Ureter (tissue), 1 donor: Measurements from ENCODE around the gene EFS. TPM values are rescaled to one million over a fixed set of nuclear protein-coding genes. Genes with fewer than 3 reads are reported as not detected.
"Not testable (repeated sequence)": the region's sequence is repeated elsewhere in the genome, so short reads cannot be mapped to it uniquely, and the experiment has no call there.

Source experiments
- DNase-seq: peaks from one replicate; pipeline ENCODE4 v3.0.0-alpha.2; 2020; ENCODE audit warnings: low spot score
- total RNA-seq: library from RNA; stranded (reverse); gene quantifications from one replicate; pipeline ENCODE4 v1.2.4, GENCODE V29; 2023
- donor health status: DM: yes; HTN: yes; CAD: no.

EFS gene
- total RNA-seq, 1 donor from 2014 or later: 25.7 TPM

DNA sequence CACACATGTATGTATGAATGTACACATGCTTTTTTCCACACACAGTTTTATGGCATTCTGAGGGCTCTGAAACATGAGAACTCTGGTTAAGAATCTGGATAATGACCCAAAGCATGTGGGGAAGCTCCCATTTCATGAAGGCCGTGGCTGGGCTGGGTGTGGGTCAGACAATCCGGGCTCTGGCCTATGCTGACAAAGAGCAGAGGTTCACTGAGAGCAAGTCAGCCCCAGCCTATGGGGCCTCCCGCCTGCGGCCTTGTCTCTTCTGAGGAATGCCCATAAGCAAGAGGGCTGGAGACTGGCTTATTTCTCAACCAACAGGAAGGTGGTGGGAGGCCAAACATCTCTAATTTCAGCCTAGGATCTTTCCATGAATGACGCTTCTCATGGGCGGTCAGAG is 34.6 kb upstream of the EFS start:
- DNase-seq: no peak

DNA sequence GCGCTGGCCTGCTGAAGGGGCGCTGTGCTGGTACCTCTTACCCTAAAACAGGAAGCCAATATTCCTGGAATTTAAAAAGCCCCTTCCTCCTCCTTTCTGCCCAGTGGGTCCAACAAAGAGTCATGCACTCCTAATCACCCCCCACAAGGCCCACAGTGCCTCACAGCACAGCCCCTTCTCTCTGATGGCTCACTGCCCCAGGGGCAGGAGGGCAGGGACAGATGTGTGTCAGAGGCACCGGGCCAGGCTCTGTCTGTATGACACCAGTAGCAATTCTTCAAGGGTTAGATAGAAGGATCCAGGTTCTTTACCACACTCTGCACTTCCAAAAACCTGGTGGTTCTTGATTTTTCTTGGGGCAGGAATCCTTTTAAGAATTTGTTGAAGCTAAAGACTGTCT is 34.2 kb upstream of the EFS start:
- DNase-seq: no peak

- no peak for DNase-seq
Observed at GRCh38 chr14:23398348-23398747, 33.4 kb upstream of the EFS start.

- no peak for DNase-seq
Observed at GRCh38 chr14:23396781-23397407, 31.9 kb upstream of the EFS start.

GRCh38 chr14:23396126-23396525 is 31.2 kb upstream of the EFS start:
- no peak for DNase-seq

GRCh38 chr14:23392613-23393012 is 27.6 kb upstream of the EFS start:
- DNase-seq: no peak

- not testable (repeated sequence) for DNase-seq
Observed at GRCh38 chr14:23389871-23390270, 24.9 kb upstream of the EFS start.

GRCh38 chr14:23389396-23389795 is 24.4 kb upstream of the EFS start:
- DNase-seq: no peak

DNA sequence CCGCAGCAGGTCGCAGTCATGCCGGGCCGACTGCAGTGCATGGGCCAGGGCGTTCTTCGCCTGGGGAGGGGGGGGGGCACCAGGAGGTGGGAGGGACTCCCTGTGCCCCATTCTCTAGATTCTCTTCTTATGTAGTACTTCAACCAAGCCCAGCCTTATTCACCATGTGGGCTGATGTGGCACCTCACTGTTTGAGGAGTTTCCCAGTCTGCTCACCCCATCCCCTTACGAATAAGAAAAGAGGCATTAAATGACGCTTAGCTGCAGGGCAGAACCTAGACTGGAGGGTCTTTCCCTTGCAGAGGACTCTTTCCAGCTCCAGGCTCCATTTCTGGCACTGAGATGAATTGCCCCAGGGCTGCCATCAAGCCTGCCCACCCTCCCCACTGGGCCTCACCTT is 24.0 kb upstream of the EFS start:
- DNase-seq: no peak

- no peak for DNase-seq
Observed at GRCh38 chr14:23387916-23388882, 23.2 kb upstream of the EFS start.

DNA sequence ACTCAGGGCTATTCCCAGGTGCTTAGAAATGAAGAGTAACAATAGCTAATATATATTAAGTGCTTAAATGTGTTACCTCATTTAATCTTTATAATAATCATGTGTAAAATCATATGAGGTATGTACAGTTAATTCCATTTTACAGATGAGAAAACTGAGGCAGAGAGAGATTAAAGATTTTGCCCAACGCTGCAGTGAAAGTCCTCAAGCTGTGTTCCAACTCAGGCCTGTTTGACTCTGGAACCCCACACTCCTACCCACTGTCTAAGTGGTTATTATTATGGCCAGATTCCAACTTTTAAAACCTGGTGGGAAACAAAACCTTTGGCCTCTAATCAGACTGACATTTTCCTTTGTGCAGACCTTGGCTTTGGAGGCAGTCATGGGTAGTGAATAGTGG is 22.0 kb upstream of the EFS start:
- DNase-seq: no peak

DNA sequence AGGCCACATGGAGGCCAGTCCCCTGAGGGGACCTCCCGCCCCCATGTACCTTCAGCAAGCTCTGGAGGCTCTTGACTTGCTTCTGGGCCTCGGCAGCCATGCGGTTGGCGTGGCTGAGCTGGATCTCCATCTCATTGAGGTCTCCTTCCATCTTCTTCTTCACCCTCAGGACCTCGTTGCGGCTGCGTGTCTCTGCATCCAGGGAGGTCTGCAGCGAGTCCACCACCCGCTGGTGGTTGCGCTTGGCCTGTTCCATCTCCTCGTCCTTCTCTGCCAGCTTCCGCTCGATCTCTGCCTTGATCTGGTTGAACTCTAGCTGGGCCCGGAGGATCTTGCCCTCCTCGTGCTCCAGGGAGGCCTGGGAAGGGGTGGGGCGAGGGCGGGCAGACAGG is 21.3 kb upstream of the EFS start:
- DNase-seq: not testable (repeated sequence)

- no peak for DNase-seq
Observed at GRCh38 chr14:23385642-23386265, 20.8 kb upstream of the EFS start.

DNA sequence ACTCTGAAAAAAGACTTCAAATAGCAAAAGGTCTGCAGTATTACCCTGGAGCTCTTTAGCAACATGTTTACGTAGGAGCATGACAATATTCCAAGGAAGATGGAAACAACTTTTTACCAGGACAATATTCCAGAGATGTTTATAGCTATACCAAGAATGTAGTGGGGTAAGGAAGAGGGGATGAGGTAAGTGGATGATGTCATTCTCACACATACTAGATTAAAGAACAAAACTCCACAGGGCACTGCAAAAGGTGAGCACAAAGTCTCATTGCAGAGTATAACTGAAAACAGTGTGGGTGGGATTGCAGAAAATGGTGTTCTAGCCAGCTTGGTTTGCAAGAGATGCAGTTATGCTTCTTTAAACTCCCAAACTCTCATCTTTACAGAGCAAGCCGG is 20.3 kb upstream of the EFS start:
- no peak for DNase-seq

- no peak for DNase-seq
Observed at GRCh38 chr14:23384364-23385080, 19.6 kb upstream of the EFS start.

DNA sequence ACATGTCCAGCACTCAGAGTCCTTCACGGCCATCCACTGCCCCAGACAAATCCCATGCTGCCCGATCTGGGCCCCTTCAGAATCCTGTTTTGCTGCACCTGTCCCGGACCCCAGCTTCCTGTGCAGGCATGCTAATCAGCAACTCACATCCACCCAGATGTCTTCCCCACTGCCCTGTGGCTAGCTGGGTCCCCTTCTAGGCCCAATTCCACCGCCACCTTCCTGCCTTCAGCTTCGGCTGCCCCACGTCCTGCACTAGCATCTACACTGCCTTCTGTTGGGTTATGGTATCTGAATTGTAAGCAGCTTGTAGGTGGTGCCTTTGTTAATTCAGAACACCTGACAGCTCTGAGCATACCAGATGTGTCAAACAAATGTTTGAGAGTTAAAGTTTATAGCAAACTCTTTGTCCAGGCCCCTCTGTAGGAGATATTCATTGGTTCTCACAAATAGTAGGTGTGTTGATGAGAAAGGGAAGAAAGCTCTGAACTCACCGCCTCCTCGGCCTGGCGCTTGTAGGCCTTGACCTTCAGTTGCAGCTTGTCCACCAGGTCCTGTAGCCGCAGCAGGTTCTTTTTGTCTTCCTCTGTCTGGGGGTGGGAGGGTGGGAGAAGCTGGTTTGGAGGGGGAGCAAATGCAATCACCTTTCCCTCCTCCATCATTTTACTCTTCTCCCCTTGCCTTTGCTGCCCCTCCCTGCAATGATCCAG is 17.9 kb upstream of the EFS start:
- DNase-seq: no peak

GRCh38 chr14:23382276-23382675 is 17.3 kb upstream of the EFS start:
- DNase-seq: no peak

GRCh38 chr14:23381871-23382270 is 16.9 kb upstream of the EFS start:
- no peak for DNase-seq

GRCh38 chr14:23380976-23381375 is 16.0 kb upstream of the EFS start:
- no peak for DNase-seq

- no peak for DNase-seq
Observed at GRCh38 chr14:23380197-23380914, 15.4 kb upstream of the EFS start.
